IMR-90 (cell line): Measurements from ENCODE around the gene CRAMP1. TPM values are rescaled to one million over a fixed set of nuclear protein-coding genes. Genes with fewer than 3 reads are reported as not detected.

Experiments
- ATAC-seq: fragments of 200-7000 bp; cut with Tn5 transposase; 2 replicates; pipeline ENCODE4 v1.9.1; 2020; ENCODE audit warnings: low read depth, mild to moderate bottlenecking, moderate library complexity
- BruUV-seq: library from RNA; stranded (reverse); fragments of 400-500 nt; replicated peaks from 2 replicates; lab custom pipeline; 2021; lab: Mats Ljungman, UMichigan
- CTCF ChIA-PET: fragments of 300-600 bp; formaldehyde crosslinking; extraction: SDS; loops from one replicate; lab custom pipeline; 2021; ENCODE audit warnings: antibody characterized with exemption; lab: Yijun Ruan, JAX
- POLR2A ChIA-PET: fragments of 300-600 bp; sonication (Branson Sonifier 250); formaldehyde crosslinking; loops from one replicate; lab custom pipeline; 2022; ENCODE audit warnings: antibody characterized with exemption; ENCODE audit not compliant: unreplicated experiment; lab: Charles Lee
- DNase-seq: peaks from one replicate; pipeline ENCODE4 v3.0.0; 2013
- H2AFZ ChIP-seq: replicated peaks from 2 replicates; pipeline ENCODE3; 2013; ENCODE audit warnings: low read length, mild to moderate bottlenecking; ENCODE audit not compliant: poor library complexity
- H2AK5ac ChIP-seq: 2 replicates; pipeline ENCODE4 v1.6.1; 2013; ENCODE audit warnings: low read depth, low read length, inconsistent platforms
- H2AK9ac ChIP-seq: replicated peaks from 2 replicates; pipeline ENCODE3; 2013; ENCODE audit warnings: mild to moderate bottlenecking, low read depth, low read length, moderate library complexity; ENCODE audit not compliant: poor library complexity
- H2BK120ac ChIP-seq: 2 replicates; pipeline ENCODE4 v1.6.1; 2013; ENCODE audit warnings: low read depth, low read length, inconsistent platforms
- H2BK15ac ChIP-seq: 3 replicates; pipeline ENCODE4 v1.6.1; 2013; ENCODE audit warnings: low read depth, low read length, inconsistent platforms
- H2BK20ac ChIP-seq: 2 replicates; pipeline ENCODE4 v1.6.1; 2013; ENCODE audit warnings: low read depth, mild to moderate bottlenecking, inconsistent platforms, low read length, moderate library complexity
- H2BK5ac ChIP-seq: 2 replicates; pipeline ENCODE4 v1.6.1; 2013; ENCODE audit warnings: mild to moderate bottlenecking, low read depth, low read length, inconsistent platforms; ENCODE audit not compliant: poor library complexity, severe bottlenecking
- H3K14ac ChIP-seq: replicated peaks from 2 replicates; pipeline ENCODE4 v1.6.1; 2013; ENCODE audit warnings: low read depth, low read length, inconsistent platforms
- H3K18ac ChIP-seq: 2 replicates; pipeline ENCODE4 v1.6.1; 2013; ENCODE audit warnings: low read depth, low read length, control low read depth
- H3K23ac ChIP-seq: 2 replicates; pipeline ENCODE4 v1.6.1; 2013; ENCODE audit warnings: low read depth, low read length, inconsistent platforms
- H3K27ac ChIP-seq: 2 replicates; pipeline ENCODE4 v1.5.1; 2013; ENCODE audit warnings: mild to moderate bottlenecking, control low read depth, low read length; ENCODE audit not compliant: insufficient read depth
- H3K27me3 ChIP-seq: 2 replicates; pipeline ENCODE4 v1.6.1; 2013; ENCODE audit warnings: low read length; ENCODE audit not compliant: control insufficient read depth, insufficient read depth
- H3K36me3 ChIP-seq: 2 replicates; pipeline ENCODE4 v1.6.1; 2013; ENCODE audit warnings: low read length, mixed read lengths; ENCODE audit not compliant: control insufficient read depth, insufficient read depth
- H3K4ac ChIP-seq: 2 replicates; pipeline ENCODE4 v1.6.1; 2013; ENCODE audit warnings: low read depth, low read length, inconsistent platforms
- H3K4me1 ChIP-seq: 2 replicates; pipeline ENCODE4 v1.6.1; 2013; ENCODE audit warnings: low read length, mixed read lengths; ENCODE audit not compliant: control insufficient read depth, insufficient read depth
- H3K4me2 ChIP-seq: 2 replicates; pipeline ENCODE4 v1.6.1; 2013; ENCODE audit warnings: low read depth, mild to moderate bottlenecking, control low read depth, low read length, moderate library complexity
- H3K4me3 ChIP-seq: 2 replicates; pipeline ENCODE4 v1.5.1; 2013; ENCODE audit warnings: low read depth, mild to moderate bottlenecking, control low read depth, low read length, moderate library complexity; ENCODE audit not compliant: insufficient read depth
- H3K56ac ChIP-seq: 2 replicates; pipeline ENCODE4 v1.6.1; 2013; ENCODE audit warnings: low read length, inconsistent platforms; ENCODE audit not compliant: insufficient read depth; ENCODE audit errors: extremely low read depth
- H3K79me1 ChIP-seq, 2 experiments: 2 replicates each; pipeline ENCODE4 v1.6.1; 2013; ENCODE audit warnings: low read length in 2 of 2, inconsistent platforms in 1 of 2, low read depth in 1 of 2
- H3K9ac ChIP-seq: 2 replicates; pipeline ENCODE4 v1.6.1; 2013; ENCODE audit warnings: low read depth, low read length, control low read depth
- H3K9me1 ChIP-seq: 2 replicates; pipeline ENCODE4 v1.6.1; 2013; ENCODE audit warnings: low read length, inconsistent platforms; ENCODE audit not compliant: insufficient read depth
- H3K9me3 ChIP-seq: 2 replicates; pipeline ENCODE4 v1.6.1; 2013; ENCODE audit warnings: low read length; ENCODE audit not compliant: control insufficient read depth, insufficient read depth
- H4K20me1 ChIP-seq: 2 replicates; pipeline ENCODE4 v1.6.1; 2013; ENCODE audit warnings: low read length, inconsistent platforms; ENCODE audit not compliant: insufficient read depth
- H4K5ac ChIP-seq: 2 replicates; pipeline ENCODE4 v1.6.1; 2013; ENCODE audit warnings: mild to moderate bottlenecking, low read depth, low read length, control low read depth
- H4K8ac ChIP-seq, 2 experiments: 2 replicates each; pipeline ENCODE4 v1.6.1; 2013; ENCODE audit warnings: low read depth in 2 of 2, low read length in 2 of 2, control low read depth in 1 of 2, inconsistent platforms in 1 of 2
- H4K91ac ChIP-seq: 2 replicates; pipeline ENCODE4 v1.6.1; 2013; ENCODE audit warnings: low read depth, low read length, inconsistent platforms; ENCODE audit not compliant: insufficient read depth
- ELK1 ChIP-seq: fragments of 150-350 bp; IDR thresholded peaks from 2 replicates; pipeline ENCODE4 v1.6.1; 2016; ENCODE audit warnings: low read depth, mild to moderate bottlenecking, low read length, moderate library complexity, borderline replicate concordance
- USF2 ChIP-seq: fragments of 150-350 bp; IDR thresholded peaks from 2 replicates; pipeline ENCODE4 v1.6.1; 2017; ENCODE audit warnings: mild to moderate bottlenecking, antibody characterized with exemption, low read length, low read depth
- WGBS, 2 experiments: methylation state at CpG; one replicate each; pipeline versions ENCODE4 v1.1.5 to v1.1.7; 2013; ENCODE audit warnings: missing lambda C conversion rate in 2 of 2; ENCODE audit not compliant: insufficient read length in 1 of 2; ENCODE audit errors: extremely low coverage in 2 of 2; 5-methylcytosine and 5-hydroxymethylcytosine counted together
- dilution Hi-C: fragments of 300-500 bp; cut with HindIII; formaldehyde crosslinking; loops from one replicate; pipeline ENCODE4 v1.14.3; 2018; ENCODE audit warnings: low sequenced_read_pairs; ENCODE audit not compliant: unreplicated experiment
- in situ Hi-C: fragments of 300-500 bp; cut with MboI; formaldehyde crosslinking; loops from 3 replicates; pipeline ENCODE4 v1.14.3; 2019; ENCODE audit warnings: low sequenced_read_pairs, inconsistent platforms, mixed read lengths
- intact Hi-C: fragments of 100-400 bp; cut with micrococcal nuclease; formaldehyde crosslinking; loops from 2 replicates; pipeline ENCODE4 v1.10.0; 2022
- polyA plus RNA-seq, 3 experiments: library from polyadenylated mRNA; depleted of rRNA; stranded (reverse); fragments of >200 nt; gene quantifications; 2 replicates each; pipeline ENCODE4 v1.2.3, GENCODE V29; 2012; ENCODE audit warnings: low replicate concordance in 1 of 3
- total RNA-seq: library from RNA; depleted of rRNA; stranded (reverse); fragments of >200 nt; gene quantifications from 2 replicates; pipeline ENCODE4 v1.2.3, GENCODE V29; 2012

Gene CRAMP1
- total and polyA plus RNA-seq, 2 of the 4 experiments (the other 2 are of a cell fraction): 3.2 to 12.0 TPM

- dilution Hi-C loops: no loop called here
- H2BK120ac ChIP-seq: no peak overlapping the region
- H2AK9ac ChIP-seq: no peak overlapping the region
- no peak for ATAC-seq
- H3K23ac ChIP-seq: no peak overlapping the region
- peaks cover 71% of the 10 kb centered on the region for H3K36me3 ChIP-seq
- no peak overlapping the region for H2BK20ac ChIP-seq
- no peak overlapping the region for H3K56ac ChIP-seq
- no peaks in the 10 kb centered on the region for H3K27me3 ChIP-seq
- H3K9ac ChIP-seq: no peak overlapping the region
- DNase-seq: no peak
- no peak overlapping the region for H3K18ac ChIP-seq
- intact Hi-C loops: no loop called here
- no peaks in the 10 kb centered on the region for H3K9me3 ChIP-seq
- ChIA-PET CTCF (no interaction called here), POLR2A (no interaction called here)
- no peak overlapping the region for H3K27ac ChIP-seq
- no TSS peak for BruUV-seq
- in situ Hi-C loops: no loop called here
- H3K4me3 ChIP-seq: no peak overlapping the region
- H3K4ac ChIP-seq: no peak overlapping the region
- H3K14ac ChIP-seq: no peak overlapping the region
- peaks cover 6% of the 10 kb centered on the region for H3K4me1 ChIP-seq
- H4K8ac ChIP-seq: no peak overlapping the region
- H4K91ac ChIP-seq: no peak overlapping the region
- H2BK15ac ChIP-seq: no peak overlapping the region
- no peak overlapping the region for H2BK5ac ChIP-seq
- TF ChIP-seq USF2: no peak
- TF ChIP-seq ELK1: no peak
- no peak overlapping the region for H3K4me2 ChIP-seq
- H2AFZ ChIP-seq: no peak overlapping the region
- no peak overlapping the region for H4K5ac ChIP-seq
- H2AK5ac ChIP-seq: no peak overlapping the region
- H3K9me1 ChIP-seq: peaks cover 24% of the 10 kb centered on the region
- peaks cover 6% of the 10 kb centered on the region for H4K20me1 ChIP-seq
- peaks cover 5 to 46% of the 10 kb centered on the region in 2 experiments for H3K79me1 ChIP-seq
- 95% methylated on average over 11 of the region's 26 CpGs; no CpG with 5 or more reads in 1 of the 2 experiments for WGBS, 2 experiments
These were observed 61.4 kb downstream of the CRAMP1 start for GRCh38 chr16:1673424-1674151.
